NT2/D1 (cell line): Measurements from ENCODE around the gene SKIL.

Experiments used
- DNase-seq: peaks from one replicate; pipeline ENCODE4 v3.0.0-alpha.2; 2011; ENCODE audit warnings: low read depth, low spot score
- H3K27me3 ChIP-seq: 2 replicates; pipeline ENCODE4 v1.6.0; 2011; ENCODE audit warnings: mild to moderate bottlenecking; ENCODE audit not compliant: insufficient read length, insufficient read depth
- H3K36me3 ChIP-seq: 2 replicates; pipeline ENCODE4 v1.6.1; 2011; ENCODE audit warnings: mild to moderate bottlenecking, low read length, mixed read lengths; ENCODE audit not compliant: insufficient read depth, insufficient read length
- H3K4me1 ChIP-seq: 2 replicates; pipeline ENCODE4 v1.5.1; 2011; ENCODE audit not compliant: insufficient read depth, insufficient read length
- H3K4me3 ChIP-seq: 2 replicates; pipeline ENCODE4 v1.5.1; 2011; ENCODE audit warnings: low read depth; ENCODE audit not compliant: insufficient read length
- H3K9ac ChIP-seq: 2 replicates; pipeline ENCODE4 v1.6.0; 2011; ENCODE audit warnings: low read depth; ENCODE audit not compliant: insufficient read length
- H3K9me3 ChIP-seq: 2 replicates; pipeline ENCODE4 v1.5.1; 2011; ENCODE audit warnings: mild to moderate bottlenecking, low read length; ENCODE audit not compliant: insufficient read depth
- SUZ12 ChIP-seq: IDR thresholded peaks from 2 replicates; pipeline ENCODE4 v1.6.1; 2011; ENCODE audit not compliant: insufficient read length, insufficient read depth; ENCODE audit errors: extremely low read depth
- YY1 ChIP-seq: IDR thresholded peaks from 2 replicates; pipeline ENCODE4 v1.6.1; 2011; ENCODE audit not compliant: insufficient read length, insufficient read depth
- ZNF274 ChIP-seq: IDR thresholded peaks from 2 replicates; pipeline ENCODE4 v1.6.1; 2011; ENCODE audit warnings: mild to moderate bottlenecking, low read depth, low read length

Gene SKIL

GRCh38 chr3:170437176-170437575 lies 79.7 kb downstream of the SKIL start:
- DNase-seq: no peak
- Histone ChIP-seq H3K9ac (no peak overlapping the region), H3K4me3 (no peak overlapping the region), H3K4me1 (no peaks in the 10 kb centered on the region), H3K9me3 (no peaks in the 10 kb centered on the region), H3K36me3 (no peaks in the 10 kb centered on the region), H3K27me3 (no peaks in the 10 kb centered on the region)
- TF ChIP-seq YY1 (no peak), ZNF274 (no peak), SUZ12 (no peak)

- Histone ChIP-seq H3K4me3 (no peak overlapping the region), H3K27me3 (no peaks in the 10 kb centered on the region), H3K4me1 (no peaks in the 10 kb centered on the region), H3K9me3 (no peaks in the 10 kb centered on the region), H3K9ac (no peak overlapping the region), H3K36me3 (no peaks in the 10 kb centered on the region)
- no peak for DNase-seq
- TF ChIP-seq YY1 (no peak), ZNF274 (no peak), SUZ12 (no peak)
Measured at GRCh38 chr3:170437696-170438407, 80.3 kb downstream of the SKIL start.

- TF ChIP-seq ZNF274 (no peak), YY1 (no peak), SUZ12 (no peak)
- H3K36me3 ChIP-seq: no peaks in the 10 kb centered on the region
- DNase-seq: no peak
- H3K9me3 ChIP-seq: no peaks in the 10 kb centered on the region
- H3K9ac ChIP-seq: no peak overlapping the region
- no peaks in the 10 kb centered on the region for H3K27me3 ChIP-seq
- no peaks in the 10 kb centered on the region for H3K4me1 ChIP-seq
- no peak overlapping the region for H3K4me3 ChIP-seq
Measured at GRCh38 chr3:170438836-170439235, 81.3 kb downstream of the SKIL start.

DNA sequence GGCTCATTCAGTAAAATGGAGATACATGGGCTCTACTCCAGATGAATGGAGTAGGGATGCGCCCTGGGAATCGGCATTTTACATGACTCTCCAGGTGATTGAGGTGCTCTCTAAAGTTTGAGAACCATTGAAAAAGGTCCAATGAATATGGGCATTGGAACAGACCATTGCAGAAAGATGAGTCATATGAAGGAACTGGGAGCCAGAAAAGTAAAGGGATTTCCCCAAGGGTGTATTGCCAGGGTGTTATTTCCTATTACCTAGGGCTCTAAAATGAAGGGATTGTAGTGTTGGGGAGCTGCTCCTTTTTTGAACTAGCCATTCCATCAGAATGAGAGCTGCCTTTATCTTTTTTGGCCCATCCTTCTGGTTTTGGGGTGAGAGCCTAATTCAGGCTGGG lies 82.8 kb downstream of the SKIL start:
- Histone ChIP-seq H3K9ac (no peak overlapping the region), H3K9me3 (no peaks in the 10 kb centered on the region), H3K27me3 (no peaks in the 10 kb centered on the region), H3K36me3 (no peaks in the 10 kb centered on the region), H3K4me1 (no peaks in the 10 kb centered on the region), H3K4me3 (no peak overlapping the region)
- no peak for TF ChIP-seq SUZ12
- no peak for DNase-seq

- no peak for DNase-seq
- no peak overlapping the region for H3K9ac ChIP-seq
- TF ChIP-seq YY1 (no peak), SUZ12 (no peak), ZNF274 (no peak)
- no peaks in the 10 kb centered on the region for H3K27me3 ChIP-seq
- H3K4me3 ChIP-seq: no peak overlapping the region
- H3K9me3 ChIP-seq: no peaks in the 10 kb centered on the region
- no peaks in the 10 kb centered on the region for H3K4me1 ChIP-seq
- H3K36me3 ChIP-seq: no peaks in the 10 kb centered on the region
Measured at GRCh38 chr3:170441412-170441811, 83.9 kb downstream of the SKIL start.

DNA sequence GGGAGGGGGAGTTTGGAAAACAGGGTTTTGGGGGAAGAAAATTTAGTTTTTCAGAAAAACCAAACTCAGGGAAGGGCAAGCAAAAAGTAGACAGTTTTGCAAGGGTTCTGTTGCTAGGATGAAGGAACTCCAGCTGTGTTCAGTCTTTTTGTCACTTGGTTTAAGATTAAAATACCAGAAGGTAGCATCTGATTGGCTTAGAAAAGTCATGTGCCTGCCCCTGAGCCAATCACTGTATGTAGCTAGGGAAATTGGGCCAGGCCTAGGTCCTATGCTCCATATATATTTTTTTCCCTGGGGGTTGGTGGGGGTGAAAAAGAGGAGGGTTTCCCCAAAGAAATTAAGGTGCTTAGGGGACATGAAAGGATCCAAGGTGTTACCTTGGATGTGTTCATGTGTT lies 85.4 kb downstream of the SKIL start:
- TF ChIP-seq YY1: no peak
- TF ChIP-seq ZNF274: no peak
- no peak for TF ChIP-seq SUZ12
- DNase-seq: no peak
- no peaks in the 10 kb centered on the region for H3K9me3 ChIP-seq

GRCh38 chr3:170443457-170443856 lies 85.9 kb downstream of the SKIL start:
- no peak overlapping the region for H3K4me3 ChIP-seq
- no peaks in the 10 kb centered on the region for H3K36me3 ChIP-seq
- TF ChIP-seq YY1 (no peak), ZNF274 (no peak)
- H3K9me3 ChIP-seq: no peaks in the 10 kb centered on the region
- no peaks in the 10 kb centered on the region for H3K27me3 ChIP-seq
- no peak overlapping the region for H3K9ac ChIP-seq
- H3K4me1 ChIP-seq: no peaks in the 10 kb centered on the region
- no peak for DNase-seq

More for the DNA sequence above, 85.4 kb downstream of the SKIL start:
- no peaks in the 10 kb centered on the region for H3K27me3 ChIP-seq
- no peaks in the 10 kb centered on the region for H3K4me1 ChIP-seq
- no peak overlapping the region for H3K9ac ChIP-seq
- H3K4me3 ChIP-seq: no peak overlapping the region
- no peaks in the 10 kb centered on the region for H3K36me3 ChIP-seq
